Cerebellar cortex (tissue), 1 donor: Measurements from ENCODE around the gene KCNJ3.
"Not testable (repeated sequence)": the region's sequence is repeated elsewhere in the genome, so short reads cannot be mapped to it uniquely, and the experiment has no call there.

Source experiments
- DNase-seq: peaks from one replicate; pipeline ENCODE4 v3.0.0-alpha.2; 2015; ENCODE audit warnings: low spot score

Gene KCNJ3

DNA sequence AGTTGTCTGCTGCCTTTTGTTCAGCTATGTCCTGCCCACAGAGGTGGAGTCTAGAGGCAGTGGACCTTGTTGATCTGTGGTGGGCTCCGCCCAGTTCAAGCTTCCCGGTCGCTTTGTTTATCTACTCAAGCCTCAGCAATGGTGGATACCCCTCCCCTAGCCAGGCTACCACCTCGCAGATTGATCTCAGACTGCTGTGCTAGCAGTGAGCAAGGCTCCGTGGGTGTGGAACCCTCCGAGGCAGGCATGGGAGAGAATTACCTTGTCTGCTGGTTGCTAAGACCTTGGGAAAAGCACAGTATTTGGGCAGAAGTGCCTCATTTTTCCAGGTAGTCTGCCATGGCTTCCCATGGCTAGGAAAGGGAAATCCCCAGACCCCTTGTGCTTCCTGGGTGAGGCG lies 146.0 kb downstream of the KCNJ3 start:
- no peak for DNase-seq

DNA sequence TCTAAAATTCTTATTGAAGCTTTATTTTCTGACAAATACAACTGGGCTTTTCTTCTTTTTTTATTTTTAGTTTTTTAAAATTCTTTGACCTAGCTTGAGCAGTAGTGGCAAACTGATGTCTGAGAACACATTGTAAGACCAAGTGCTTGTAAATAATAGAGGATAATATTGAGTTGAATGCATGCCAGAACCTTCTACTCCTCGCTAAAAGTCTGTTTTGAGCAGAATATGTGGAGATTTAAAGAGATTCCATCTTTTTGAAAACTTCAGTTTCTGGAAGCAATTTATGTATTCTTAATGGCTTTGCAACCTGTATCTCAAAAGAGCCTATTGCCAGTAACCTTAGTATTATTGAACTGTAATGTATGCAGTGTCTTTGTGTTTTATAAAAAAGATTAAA lies 148.3 kb downstream of the KCNJ3 start:
- DNase-seq = peak; percentile 55

DNA sequence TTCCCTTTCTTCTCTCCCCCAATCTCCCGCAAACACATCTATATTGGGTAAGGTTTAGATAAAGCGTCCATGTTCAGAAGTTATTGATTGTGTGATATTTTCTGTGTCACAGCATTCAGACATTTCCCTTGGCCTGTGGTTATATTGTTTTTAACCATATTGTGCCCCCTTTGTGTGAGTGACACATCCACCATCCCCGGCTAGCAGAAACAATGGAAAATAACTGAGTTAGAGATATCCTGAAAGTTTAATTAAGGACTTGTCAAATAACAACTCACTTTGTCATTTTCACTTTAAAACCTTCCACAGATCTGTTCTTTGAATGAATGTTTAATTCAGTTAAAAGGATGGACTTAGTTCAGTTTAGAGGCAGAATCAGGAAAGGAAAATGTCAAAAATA lies 151.0 kb downstream of the KCNJ3 start:
- peak; percentile 53 for DNase-seq

DNA sequence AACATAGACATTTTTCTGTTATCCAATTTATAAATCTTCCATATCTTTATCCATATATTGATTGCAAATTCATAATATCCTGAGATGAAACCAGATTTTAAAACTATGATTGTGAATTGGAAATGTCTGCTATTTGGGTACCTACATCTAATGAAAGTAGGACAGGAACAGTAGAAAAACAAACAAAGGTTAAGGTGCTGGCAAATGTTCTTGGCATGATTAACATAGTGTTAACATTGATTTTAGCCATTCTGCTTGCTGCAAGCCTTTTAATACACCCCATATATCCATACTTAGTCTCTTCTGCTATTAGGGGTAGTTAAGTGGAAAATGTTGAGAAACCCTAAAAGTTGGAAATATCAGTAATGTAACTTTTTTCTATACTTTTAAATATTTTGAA lies 152.0 kb downstream of the KCNJ3 start:
- peak; percentile 67 for DNase-seq

GRCh38 chr2:154855138-154855537 lies 156.6 kb downstream of the KCNJ3 start:
- no peak for DNase-seq

- not testable (repeated sequence) for DNase-seq
Measured at GRCh38 chr2:154867151-154867550, 168.7 kb downstream of the KCNJ3 start.

- no peak for DNase-seq
Measured at GRCh38 chr2:154875999-154876398, 177.5 kb downstream of the KCNJ3 start.

DNA sequence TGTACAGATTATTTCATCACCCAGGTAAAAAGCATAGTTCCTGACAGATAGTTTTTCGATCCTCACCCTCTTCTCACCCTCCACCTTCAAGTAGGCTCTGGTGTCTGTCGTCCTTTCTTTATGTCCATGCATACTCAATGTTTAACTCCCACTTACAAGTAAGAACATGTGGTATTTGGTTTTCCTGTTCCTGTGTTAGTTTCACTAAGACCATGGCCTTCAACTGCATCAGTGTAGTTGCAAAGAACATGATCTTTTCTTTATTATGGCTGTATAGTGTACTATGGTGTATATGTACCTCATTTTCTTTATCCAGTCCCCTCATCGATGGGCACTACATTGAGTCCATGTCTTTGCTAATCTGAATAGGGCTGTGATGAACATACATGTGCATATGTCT lies 184.2 kb downstream of the KCNJ3 start:
- DNase-seq = no peak

DNA sequence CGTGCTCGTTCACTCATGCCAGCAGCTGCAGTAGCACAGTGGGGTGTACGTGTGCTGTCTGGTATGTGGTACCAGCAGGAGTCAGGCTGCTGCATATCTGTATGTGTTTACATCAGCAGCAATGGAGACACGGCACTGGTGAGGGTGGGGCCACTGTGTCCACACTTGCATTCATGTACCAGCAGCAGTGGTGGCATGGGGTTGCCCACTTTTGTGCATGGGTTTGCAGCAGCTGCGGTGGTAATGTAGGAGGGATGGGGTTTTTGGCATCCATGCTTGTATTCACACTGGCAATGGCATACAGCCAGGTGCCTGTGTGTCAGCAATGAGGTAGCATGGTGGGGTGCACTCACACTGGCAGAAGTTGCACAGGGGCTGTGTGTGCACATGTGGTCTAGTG lies 187.8 kb downstream of the KCNJ3 start:
- DNase-seq = no peak

DNA sequence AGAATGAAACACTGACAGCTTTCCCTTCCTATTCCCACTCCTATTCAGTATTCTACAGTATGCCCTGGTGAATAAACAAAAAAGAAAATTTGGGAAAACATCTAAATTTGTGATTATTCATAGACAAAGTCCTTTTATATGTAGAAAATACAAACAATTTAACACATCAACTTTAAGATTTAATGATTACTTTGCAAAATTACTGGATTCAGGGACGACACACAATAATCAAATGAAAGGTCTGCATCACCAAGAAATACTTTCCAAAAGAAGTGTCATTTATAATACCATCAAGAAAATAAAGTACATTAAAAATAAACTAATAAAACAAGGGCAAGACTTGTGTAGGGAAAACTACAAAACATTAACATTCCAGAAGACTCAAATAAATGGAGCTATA lies 199.8 kb downstream of the KCNJ3 start:
- no peak for DNase-seq

- no peak for DNase-seq
Measured at GRCh38 chr2:154901063-154901462, 202.6 kb downstream of the KCNJ3 start.
